Left lung (tissue), 10 donors: Measurements from ENCODE around the gene NDUFA3. TPM values are rescaled to one million over a fixed set of nuclear protein-coding genes. Genes with fewer than 3 reads are reported as not detected.

Experiments used
- ATAC-seq: fragments of 200-7000 bp; cut with Tn5 transposase; one replicate; pipeline ENCODE4 v1.9.1; 2020; ENCODE audit warnings: moderate library complexity
- DNase-seq, 4 donors: peaks; one replicate each; pipeline ENCODE4 v3.0.0-alpha.2; 2013 to 2020
- H3K27ac ChIP-seq, 2 donors: fragments of 200-600 bp; sonication (generic) in 1 of 2; one replicate each; pipeline versions ENCODE4 v1.5.0 to v1.8.0; 2020 to 2021
- H3K27me3 ChIP-seq, 2 donors: fragments of 200-600 bp; sonication (generic) in 1 of 2; one replicate each; pipeline versions ENCODE4 v1.5.0 to v1.8.0; 2020 to 2021
- H3K36me3 ChIP-seq, 2 donors: fragments of 200-600 bp; sonication (generic) in 1 of 2; one replicate each; pipeline versions ENCODE4 v1.5.0 to v1.8.0; 2020 to 2021
- H3K4me1 ChIP-seq, 2 donors: fragments of 200-600 bp; one replicate each; pipeline ENCODE4 v1.8.0; 2021
- H3K4me3 ChIP-seq, 2 donors: fragments of 200-600 bp; sonication (generic) in 1 of 2; one replicate each; pipeline versions ENCODE4 v1.5.0 to v1.8.0; 2020 to 2021; ENCODE audit warnings: mild to moderate bottlenecking in 1 of 2
- H3K9me3 ChIP-seq, 2 donors: fragments of 200-600 bp; sonication (generic) in 1 of 2; one replicate each; pipeline versions ENCODE4 v1.5.0 to v1.8.0; 2020 to 2021
- intact Hi-C, 2 donors: fragments of 100-400 bp; cut with DNase I; formaldehyde crosslinking; loops; one replicate each; pipeline versions ENCODE4 v1.11.2 to v1.14.2; 2022
- polyA plus RNA-seq, 6 donors: library from polyadenylated mRNA; unstranded; fragments of 120-200 nt; gene quantifications; one replicate each; pipeline ENCODE4 v1.2.1, GENCODE V29; 2013; ENCODE audit not compliant: insufficient read length in 6 of 6
- total RNA-seq, 2 donors: library from RNA; stranded (reverse); fragmentation: NEBNext Ultra II Directional; extraction: Animal tissue kit (Norgen Biotek cat#: 25700); gene quantifications; one replicate each; pipeline ENCODE4 v1.2.1, GENCODE V29; 2021
- TF ChIP-seq, protein P1 (sequence below), 2 donors: fragments of 200-600 bp; sonication (generic) in 1 of 2; IDR thresholded peaks; one replicate each; pipeline versions ENCODE4 v1.5.0 to v1.8.0; 2021; ENCODE audit warnings: antibody characterized with exemption in 2 of 2
- donor health status: DM: no; HTN: yes; CAD: no.
- donor health status: DM: no; HTN: no; CAD: no.

The NDUFA3 gene
- total and polyA plus RNA-seq, 8 donors, result 60.4 to 126 (median 96.6) TPM

DNA sequence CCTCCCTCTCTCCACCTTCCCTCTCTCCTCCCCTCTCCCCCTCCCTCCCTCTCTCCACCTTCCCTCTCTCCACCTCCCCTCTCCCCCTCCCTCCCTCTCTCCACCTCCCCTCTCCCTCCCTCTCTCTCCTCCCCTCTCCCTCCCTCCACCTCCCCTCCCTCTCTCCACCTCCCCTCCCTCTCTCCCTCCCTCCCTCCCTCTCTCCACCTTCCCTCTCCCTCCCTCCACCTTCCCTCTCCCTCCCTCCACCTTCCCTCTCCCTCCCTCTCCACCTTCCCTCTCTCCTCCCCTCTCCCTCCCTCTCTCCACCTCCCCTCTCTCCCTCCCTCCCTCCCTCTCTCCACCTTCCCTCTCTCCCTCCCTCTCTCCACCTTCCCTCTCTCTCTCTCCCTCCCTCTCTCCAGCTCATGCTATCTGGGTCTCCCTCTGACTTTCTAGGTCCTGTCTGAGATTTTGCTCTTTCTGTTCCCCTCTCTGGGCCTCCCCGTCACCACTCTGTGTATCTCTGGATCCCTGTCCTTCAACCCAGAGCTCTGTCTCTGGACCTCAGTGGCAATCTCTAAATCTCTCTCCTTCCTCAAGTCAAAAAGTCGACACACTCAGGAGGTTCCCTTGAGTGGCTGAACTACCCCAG, 31.4 kb downstream of the NDUFA3 start:
- Histone ChIP-seq H3K9me3 (no peaks in the 10 kb centered on the region), H3K4me1 (peaks cover 9 to 25% of the 10 kb centered on the region in 2 donors), H3K4me3 (no peak overlapping the region), H3K27me3 (no peaks in the 10 kb centered on the region), H3K36me3 (peaks cover 0 to 37% of the 10 kb centered on the region in 2 donors), H3K27ac (no peak overlapping the region)
- DNase-seq (no peak), ATAC-seq (no peak)
- intact Hi-C loops, result no loop called here
- TF ChIP-seq, protein P1, sequence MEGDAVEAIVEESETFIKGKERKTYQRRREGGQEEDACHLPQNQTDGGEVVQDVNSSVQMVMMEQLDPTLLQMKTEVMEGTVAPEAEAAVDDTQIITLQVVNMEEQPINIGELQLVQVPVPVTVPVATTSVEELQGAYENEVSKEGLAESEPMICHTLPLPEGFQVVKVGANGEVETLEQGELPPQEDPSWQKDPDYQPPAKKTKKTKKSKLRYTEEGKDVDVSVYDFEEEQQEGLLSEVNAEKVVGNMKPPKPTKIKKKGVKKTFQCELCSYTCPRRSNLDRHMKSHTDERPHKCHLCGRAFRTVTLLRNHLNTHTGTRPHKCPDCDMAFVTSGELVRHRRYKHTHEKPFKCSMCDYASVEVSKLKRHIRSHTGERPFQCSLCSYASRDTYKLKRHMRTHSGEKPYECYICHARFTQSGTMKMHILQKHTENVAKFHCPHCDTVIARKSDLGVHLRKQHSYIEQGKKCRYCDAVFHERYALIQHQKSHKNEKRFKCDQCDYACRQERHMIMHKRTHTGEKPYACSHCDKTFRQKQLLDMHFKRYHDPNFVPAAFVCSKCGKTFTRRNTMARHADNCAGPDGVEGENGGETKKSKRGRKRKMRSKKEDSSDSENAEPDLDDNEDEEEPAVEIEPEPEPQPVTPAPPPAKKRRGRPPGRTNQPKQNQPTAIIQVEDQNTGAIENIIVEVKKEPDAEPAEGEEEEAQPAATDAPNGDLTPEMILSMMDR (IDR thresholded peaks at IDR 0.05), result no peak

DNA sequence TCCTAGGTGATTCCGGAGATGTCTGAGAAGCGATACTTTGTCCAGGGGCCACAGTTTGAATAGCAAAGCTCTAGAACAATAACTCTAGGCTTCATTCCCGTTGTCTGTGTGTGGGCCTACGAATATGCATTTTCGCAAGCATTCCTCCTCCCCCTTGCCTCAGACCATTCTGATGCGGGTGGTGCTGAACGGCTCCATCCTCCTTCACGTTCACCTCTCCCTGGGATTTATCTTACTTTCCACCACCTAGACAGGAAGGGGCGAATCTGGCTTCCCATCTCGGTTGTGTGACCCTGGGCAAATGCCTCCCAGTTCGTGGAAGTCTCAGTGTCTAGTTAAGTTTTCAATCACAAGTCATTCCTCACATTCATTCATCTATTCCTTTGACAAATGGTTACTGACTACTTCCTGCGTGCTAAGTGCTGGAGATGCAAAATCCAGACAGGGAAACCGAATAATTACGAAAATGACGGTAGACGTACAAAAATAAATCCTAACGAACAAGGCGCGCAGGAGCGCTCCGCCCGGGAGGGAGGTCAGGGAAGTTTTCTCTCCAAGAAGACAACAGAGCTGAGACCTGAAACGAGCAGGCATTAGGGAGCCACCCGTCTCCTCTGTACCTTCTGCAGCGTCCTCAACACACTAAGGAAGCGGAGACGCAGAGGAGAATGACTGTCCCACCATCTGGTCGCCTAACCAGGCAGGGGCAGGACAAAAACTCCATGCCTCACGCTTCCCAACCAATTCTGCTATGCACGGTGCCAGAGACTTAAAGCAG, 33.6 kb downstream of the NDUFA3 start:
- intact Hi-C loops, result no loop called here
- Histone ChIP-seq H3K36me3 (peaks cover 0 to 28% of the 10 kb centered on the region in 2 donors), H3K27me3 (no peaks in the 10 kb centered on the region), H3K9me3 (no peaks in the 10 kb centered on the region), H3K27ac (peak overlapping the region in 1 of 2 donors; percentile 92), H3K4me3 (peak overlapping the region; percentile 28 to 99), H3K4me1 (peaks cover 17 to 47% of the 10 kb centered on the region in 2 donors)
- ATAC-seq (no peak), DNase-seq (peak in 1 of 4 donors; percentile 73)
- TF ChIP-seq, protein P1 (IDR thresholded peaks at IDR 0.05), result no peak

DNA sequence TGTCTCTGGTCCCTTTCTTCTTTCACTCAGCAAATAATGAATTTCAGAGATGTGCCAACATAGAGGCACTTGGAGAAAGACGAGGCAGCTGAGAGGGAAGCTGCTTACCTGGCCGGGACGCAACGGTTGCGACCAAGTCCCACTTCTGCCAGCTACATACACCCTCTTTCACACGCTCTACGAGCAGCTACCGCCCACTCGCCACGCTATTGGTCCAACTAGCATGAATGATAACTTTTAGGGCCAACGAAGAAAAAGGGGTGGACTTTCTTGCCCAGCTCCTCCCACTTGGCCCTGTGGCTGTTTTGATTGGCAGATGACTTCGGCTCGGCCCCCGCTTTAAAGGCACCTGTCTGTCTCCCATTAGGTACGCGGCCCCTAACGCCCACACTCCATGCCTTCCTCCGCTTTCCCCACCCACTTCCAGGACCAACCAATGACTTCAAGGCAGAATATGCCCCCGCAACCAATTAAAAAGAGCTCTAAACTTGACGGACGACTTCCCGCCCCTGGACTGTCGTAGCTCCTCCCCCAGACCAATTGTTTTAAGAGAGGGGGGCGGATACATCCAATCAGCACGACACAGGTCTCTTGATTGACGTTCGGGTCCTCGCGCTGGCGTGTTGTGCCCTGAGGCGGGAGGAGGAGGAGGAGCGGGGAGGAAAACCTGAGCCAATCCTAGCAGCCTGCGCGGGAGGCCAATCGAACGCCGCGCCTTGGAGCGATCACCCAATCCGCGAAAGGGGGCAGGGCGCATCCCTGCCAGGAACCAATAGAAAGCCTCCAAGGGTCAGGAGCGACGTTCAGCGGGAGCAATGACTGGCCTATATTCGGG, 34.4 kb downstream of the NDUFA3 start:
- Histone ChIP-seq H3K4me3 (peak overlapping the region; percentile 94 to 99), H3K36me3 (peaks cover 0 to 20% of the 10 kb centered on the region in 2 donors), H3K27ac (peak overlapping the region in 1 of 2 donors; percentile 92), H3K27me3 (no peaks in the 10 kb centered on the region), H3K4me1 (peaks cover 17 to 52% of the 10 kb centered on the region in 2 donors), H3K9me3 (no peaks in the 10 kb centered on the region)
- ATAC-seq (peak; percentile 89), DNase-seq (peak; percentile 98 to 100 (median 100))
- intact Hi-C loops, result no loop called here
- TF ChIP-seq, protein P1 (IDR thresholded peaks at IDR 0.05), result no peak

DNA sequence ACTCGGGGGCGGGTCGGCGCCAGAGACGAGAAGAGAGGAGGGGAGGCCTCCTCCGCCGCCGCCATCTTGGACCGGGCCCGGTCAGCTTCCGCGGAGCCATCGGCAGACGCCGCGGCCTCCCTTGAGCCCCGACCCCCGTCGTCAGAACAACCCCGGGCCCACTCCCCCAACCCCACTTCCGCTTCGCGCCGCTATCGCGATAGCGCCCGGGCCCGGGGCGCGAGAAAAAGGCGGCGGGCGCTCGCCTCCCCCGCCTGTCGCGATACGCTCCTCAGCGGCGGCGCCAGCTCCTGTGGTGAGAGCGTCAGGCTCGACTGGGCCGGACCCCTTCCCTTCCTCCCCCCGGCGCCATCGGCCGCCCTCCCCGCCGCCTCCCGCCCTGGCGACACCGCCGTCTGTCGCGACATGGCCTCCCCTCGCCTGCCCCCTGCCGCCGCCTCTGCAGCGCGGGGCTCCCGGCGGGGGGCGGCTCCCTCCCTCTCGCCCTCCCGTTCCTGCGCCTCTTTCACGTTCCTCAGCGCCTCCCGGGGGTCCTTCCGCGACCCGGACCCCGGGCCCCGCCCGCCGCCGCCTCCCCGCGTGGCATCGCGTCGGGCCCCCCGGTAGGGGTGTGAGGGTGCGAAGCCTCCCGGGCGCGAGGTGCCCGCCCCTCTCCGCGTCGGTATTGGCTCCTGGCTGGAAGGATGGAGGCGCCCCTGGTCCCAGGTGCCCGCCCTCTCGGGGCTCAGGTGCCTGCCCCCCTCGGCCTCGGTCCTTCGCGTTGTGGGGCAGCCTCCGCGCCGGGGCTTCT, 35.2 kb downstream of the NDUFA3 start, which contains the start of gene CNOT3:
Gene CNOT3, plus strand, starts transcription at position 64 of the 790 bp plus-strand sequence. CDS start 5,217 bp downstream, outside the sequence.
- no peaks in the 10 kb centered on the region for H3K27me3 ChIP-seq
- H3K9me3 ChIP-seq, result no peaks in the 10 kb centered on the region
- intact Hi-C loops, result no loop called here
- TF ChIP-seq, protein P1 (IDR thresholded peaks at IDR 0.05), result no peak
- ATAC-seq, result no peak
- H3K36me3 ChIP-seq, result peaks cover 0 to 17% of the 10 kb centered on the region in 2 donors
- peak within 1 kb of the TSS; percentile 86 to 92 for H3K27ac ChIP-seq
- peak in 2 of 4 donors; percentile 46 to 88 for DNase-seq
- H3K4me3 ChIP-seq, result peak within 1 kb of the TSS; percentile 94 to 99
- H3K4me1 ChIP-seq, result peaks cover 17 to 52% of the 10 kb centered on the region in 2 donors
